ENCODE data around the gene RSPH6A. TPM values are rescaled to one million over a fixed set of nuclear protein-coding genes. Genes with fewer than 3 reads are reported as not detected.

RSPH6A gene
- total and polyA plus RNA-seq, 4 donors, result 0.09 to 0.11 TPM; not detected in 2

GRCh38 chr19:45774765-45775164, 40.3 kb downstream of the RSPH6A start:
- no peaks in the 10 kb centered on the region for H3K27me3 ChIP-seq (ENCODE audit: control insufficient read depth, insufficient read depth, low read length)
- no peak overlapping the region for H3K4me3 ChIP-seq (ENCODE audit: low read depth, low read length)
- no peak overlapping the region for H3K27ac ChIP-seq (ENCODE audit: low read depth, low read length)
- H3K36me3 ChIP-seq (ENCODE audit: control insufficient read depth, insufficient read depth, low read length), result peaks cover 76% of the 10 kb centered on the region
- DNase-seq (ENCODE audit: low read depth in 4 of 6, low spot score in 6 of 6), result no peak
- 83% methylated on average over 8 of the region's 9 CpGs for WGBS (ENCODE audit: insufficient coverage)
- H3K9me3 ChIP-seq (ENCODE audit: control insufficient read depth, insufficient read depth, low read length), result no peaks in the 10 kb centered on the region
- H3K4me1 ChIP-seq (ENCODE audit: control insufficient read depth, insufficient read depth, low read length), result peaks cover 29% of the 10 kb centered on the region

GRCh38 chr19:45773384-45773783, 41.7 kb downstream of the RSPH6A start:
- WGBS (ENCODE audit: insufficient coverage), result no CpG with 5 or more reads among the region's 2 CpGs
- DNase-seq (ENCODE audit: low read depth in 4 of 6, low spot score in 6 of 6), result no peak
- Histone ChIP-seq H3K36me3 (ENCODE audit: control insufficient read depth, insufficient read depth, low read length) (peaks cover 64% of the 10 kb centered on the region), H3K27ac (ENCODE audit: low read depth, low read length) (no peak overlapping the region), H3K27me3 (ENCODE audit: control insufficient read depth, insufficient read depth, low read length) (peaks cover 2% of the 10 kb centered on the region), H3K4me3 (ENCODE audit: low read depth, low read length) (no peak overlapping the region), H3K4me1 (ENCODE audit: control insufficient read depth, insufficient read depth, low read length) (peaks cover 28% of the 10 kb centered on the region), H3K9me3 (ENCODE audit: control insufficient read depth, insufficient read depth, low read length) (no peaks in the 10 kb centered on the region)

GRCh38 chr19:45772912-45773311, 42.2 kb downstream of the RSPH6A start:
- H3K4me3 ChIP-seq (ENCODE audit: low read depth, low read length), result no peak overlapping the region
- H3K36me3 ChIP-seq (ENCODE audit: control insufficient read depth, insufficient read depth, low read length), result peaks cover 59% of the 10 kb centered on the region
- no peak overlapping the region for H3K27ac ChIP-seq (ENCODE audit: low read depth, low read length)
- peaks cover 4% of the 10 kb centered on the region for H3K27me3 ChIP-seq (ENCODE audit: control insufficient read depth, insufficient read depth, low read length)
- H3K4me1 ChIP-seq (ENCODE audit: control insufficient read depth, insufficient read depth, low read length), result peaks cover 30% of the 10 kb centered on the region
- no peaks in the 10 kb centered on the region for H3K9me3 ChIP-seq (ENCODE audit: control insufficient read depth, insufficient read depth, low read length)
- 78% methylated on average over 1 of the region's 3 CpGs for WGBS (ENCODE audit: insufficient coverage)
- DNase-seq (ENCODE audit: low read depth in 4 of 6, low spot score in 6 of 6), result no peak

- no peaks in the 10 kb centered on the region for H3K9me3 ChIP-seq (ENCODE audit: control insufficient read depth, insufficient read depth, low read length)
- H3K4me3 ChIP-seq (ENCODE audit: low read depth, low read length), result no peak overlapping the region
- H3K27me3 ChIP-seq (ENCODE audit: control insufficient read depth, insufficient read depth, low read length), result peaks cover 11% of the 10 kb centered on the region
- peaks cover 36% of the 10 kb centered on the region for H3K4me1 ChIP-seq (ENCODE audit: control insufficient read depth, insufficient read depth, low read length)
- peak in 1 of 6 donors; percentile 2 for DNase-seq (ENCODE audit: low read depth in 4 of 6, low spot score in 6 of 6)
- H3K27ac ChIP-seq (ENCODE audit: low read depth, low read length), result no peak overlapping the region
- 81% methylated on average over 14 of the region's 14 CpGs for WGBS (ENCODE audit: insufficient coverage)
- H3K36me3 ChIP-seq (ENCODE audit: control insufficient read depth, insufficient read depth, low read length), result peaks cover 53% of the 10 kb centered on the region
These were observed 42.8 kb downstream of the RSPH6A start for GRCh38 chr19:45772130-45772840.

- Histone ChIP-seq H3K27me3 (ENCODE audit: control insufficient read depth, insufficient read depth, low read length) (peaks cover 19% of the 10 kb centered on the region), H3K27ac (ENCODE audit: low read depth, low read length) (peak overlapping the region; percentile 86), H3K4me1 (ENCODE audit: control insufficient read depth, insufficient read depth, low read length) (peaks cover 44% of the 10 kb centered on the region), H3K36me3 (ENCODE audit: control insufficient read depth, insufficient read depth, low read length) (peaks cover 49% of the 10 kb centered on the region), H3K9me3 (ENCODE audit: control insufficient read depth, insufficient read depth, low read length) (no peaks in the 10 kb centered on the region), H3K4me3 (ENCODE audit: low read depth, low read length) (no peak overlapping the region)
- DNase-seq (ENCODE audit: low read depth in 4 of 6, low spot score in 6 of 6), result no peak
- WGBS (ENCODE audit: insufficient coverage), result 83% methylated on average over 41 of the region's 46 CpGs
These were observed 43.7 kb downstream of the RSPH6A start for GRCh38 chr19:45771311-45771933.

GRCh38 chr19:45770192-45771101, 44.7 kb downstream of the RSPH6A start:
- 2% methylated on average over 79 of the region's 79 CpGs for WGBS (ENCODE audit: insufficient coverage)
- H3K27ac ChIP-seq (ENCODE audit: low read depth, low read length), result peak overlapping the region; percentile 99
- H3K36me3 ChIP-seq (ENCODE audit: control insufficient read depth, insufficient read depth, low read length), result peaks cover 56% of the 10 kb centered on the region
- peak; percentile 77 to 98 (median 88) for DNase-seq (ENCODE audit: low read depth in 4 of 6, low spot score in 6 of 6)
- peak overlapping the region; percentile 75 for H3K4me3 ChIP-seq (ENCODE audit: low read depth, low read length)
- peaks cover 27% of the 10 kb centered on the region for H3K27me3 ChIP-seq (ENCODE audit: control insufficient read depth, insufficient read depth, low read length)
- peaks cover 54% of the 10 kb centered on the region for H3K4me1 ChIP-seq (ENCODE audit: control insufficient read depth, insufficient read depth, low read length)
- no peaks in the 10 kb centered on the region for H3K9me3 ChIP-seq (ENCODE audit: control insufficient read depth, insufficient read depth, low read length)

- peak overlapping the region; percentile 75 for H3K4me3 ChIP-seq (ENCODE audit: low read depth, low read length)
- peaks cover 27% of the 10 kb centered on the region for H3K27me3 ChIP-seq (ENCODE audit: control insufficient read depth, insufficient read depth, low read length)
- DNase-seq (ENCODE audit: low read depth in 4 of 6, low spot score in 6 of 6), result peak in 2 of 6 donors; percentile 73 to 74
- H3K9me3 ChIP-seq (ENCODE audit: control insufficient read depth, insufficient read depth, low read length), result no peaks in the 10 kb centered on the region
- peaks cover 61% of the 10 kb centered on the region for H3K4me1 ChIP-seq (ENCODE audit: control insufficient read depth, insufficient read depth, low read length)
- peak overlapping the region; percentile 99 for H3K27ac ChIP-seq (ENCODE audit: low read depth, low read length)
- H3K36me3 ChIP-seq (ENCODE audit: control insufficient read depth, insufficient read depth, low read length), result peaks cover 56% of the 10 kb centered on the region
- WGBS (ENCODE audit: insufficient coverage), result under 1% methylated on average over 28 of the region's 28 CpGs
These were observed 45.3 kb downstream of the RSPH6A start for GRCh38 chr19:45769821-45770191.

- Histone ChIP-seq H3K27ac (ENCODE audit: low read depth, low read length) (peak within 1 kb of the TSS; percentile 99), H3K9me3 (ENCODE audit: control insufficient read depth, insufficient read depth, low read length) (no peaks in the 10 kb centered on the region), H3K4me1 (ENCODE audit: control insufficient read depth, insufficient read depth, low read length) (peaks cover 67% of the 10 kb centered on the region), H3K36me3 (ENCODE audit: control insufficient read depth, insufficient read depth, low read length) (peaks cover 52% of the 10 kb centered on the region), H3K27me3 (ENCODE audit: control insufficient read depth, insufficient read depth, low read length) (peaks cover 27% of the 10 kb centered on the region), H3K4me3 (ENCODE audit: low read depth, low read length) (peak within 1 kb of the TSS; percentile 75)
- DNase-seq (ENCODE audit: low read depth in 4 of 6, low spot score in 6 of 6), result peak; percentile 92 to 99 (median 96)
- WGBS (ENCODE audit: insufficient coverage), result under 1% methylated on average over 69 of the region's 70 CpGs
These were observed 45.9 kb downstream of the RSPH6A start, which contains the start of gene SIX5 for GRCh38 chr19:45768984-45769782. SIX5 (minus strand) TSS chr19:45769252; CDS start chr19:45768844, 408 bp downstream.

- peak overlapping the region; percentile 98 for H3K27ac ChIP-seq (ENCODE audit: low read depth, low read length)
- H3K9me3 ChIP-seq (ENCODE audit: control insufficient read depth, insufficient read depth, low read length), result no peaks in the 10 kb centered on the region
- H3K4me1 ChIP-seq (ENCODE audit: control insufficient read depth, insufficient read depth, low read length), result peaks cover 72% of the 10 kb centered on the region
- H3K27me3 ChIP-seq (ENCODE audit: control insufficient read depth, insufficient read depth, low read length), result peaks cover 32% of the 10 kb centered on the region
- DNase-seq (ENCODE audit: low read depth in 4 of 6, low spot score in 6 of 6), result no peak
- WGBS (ENCODE audit: insufficient coverage), result 0% methylated on average over 31 of the region's 33 CpGs
- H3K36me3 ChIP-seq (ENCODE audit: control insufficient read depth, insufficient read depth, low read length), result peaks cover 47% of the 10 kb centered on the region
- H3K4me3 ChIP-seq (ENCODE audit: low read depth, low read length), result peak overlapping the region; percentile 75
These were observed 46.5 kb downstream of the RSPH6A start for GRCh38 chr19:45768655-45768983.

All from spinal cord (tissue), 10 donors.